Vagina (tissue), 2 donors: ENCODE measurements around the gene STARD3NL.

Source experiments
- POLR2A ChIP-seq, 2 donors: fragments of 450-650 bp; IDR thresholded peaks; one replicate each; pipeline ENCODE4 v1.6.1; 2017; ENCODE audit warnings: antibody characterized with exemption in 2 of 2, mild to moderate bottlenecking in 2 of 2, moderate library complexity in 2 of 2
- TF ChIP-seq, protein P1 (sequence below), 3 experiments: fragments of 450-650 bp in 2 of 3; fragments of 200-600 bp in 1 of 3; sonication (generic) in 1 of 3; IDR thresholded peaks; one replicate each; pipeline ENCODE4 v1.5.1; 2017 to 2019; ENCODE audit warnings: antibody characterized with exemption in 3 of 3, mild to moderate bottlenecking in 2 of 3, moderate library complexity in 2 of 3

DNA sequence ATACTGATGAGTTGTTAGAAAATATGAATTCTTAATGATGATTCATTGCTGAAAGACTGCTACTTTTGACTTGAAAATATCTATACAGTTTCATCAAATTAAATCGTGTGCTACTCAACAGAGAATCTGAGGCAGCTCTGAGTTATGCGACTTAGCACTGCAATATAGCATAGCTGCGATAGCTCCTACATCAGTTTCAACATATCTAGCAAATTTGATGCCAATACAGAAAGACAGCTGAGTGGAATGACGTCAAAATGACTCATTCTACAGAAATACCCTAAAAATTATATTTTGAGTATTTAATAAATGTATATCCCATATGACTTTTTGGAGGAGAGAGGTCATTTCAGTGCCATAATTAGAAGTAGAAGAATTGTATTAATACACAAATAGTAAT lies 96.4 kb downstream of the STARD3NL start:
- TF ChIP-seq, protein P1, sequence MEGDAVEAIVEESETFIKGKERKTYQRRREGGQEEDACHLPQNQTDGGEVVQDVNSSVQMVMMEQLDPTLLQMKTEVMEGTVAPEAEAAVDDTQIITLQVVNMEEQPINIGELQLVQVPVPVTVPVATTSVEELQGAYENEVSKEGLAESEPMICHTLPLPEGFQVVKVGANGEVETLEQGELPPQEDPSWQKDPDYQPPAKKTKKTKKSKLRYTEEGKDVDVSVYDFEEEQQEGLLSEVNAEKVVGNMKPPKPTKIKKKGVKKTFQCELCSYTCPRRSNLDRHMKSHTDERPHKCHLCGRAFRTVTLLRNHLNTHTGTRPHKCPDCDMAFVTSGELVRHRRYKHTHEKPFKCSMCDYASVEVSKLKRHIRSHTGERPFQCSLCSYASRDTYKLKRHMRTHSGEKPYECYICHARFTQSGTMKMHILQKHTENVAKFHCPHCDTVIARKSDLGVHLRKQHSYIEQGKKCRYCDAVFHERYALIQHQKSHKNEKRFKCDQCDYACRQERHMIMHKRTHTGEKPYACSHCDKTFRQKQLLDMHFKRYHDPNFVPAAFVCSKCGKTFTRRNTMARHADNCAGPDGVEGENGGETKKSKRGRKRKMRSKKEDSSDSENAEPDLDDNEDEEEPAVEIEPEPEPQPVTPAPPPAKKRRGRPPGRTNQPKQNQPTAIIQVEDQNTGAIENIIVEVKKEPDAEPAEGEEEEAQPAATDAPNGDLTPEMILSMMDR (IDR thresholded peaks at IDR 0.05) = no peak
- TF ChIP-seq POLR2A (IDR thresholded peaks at IDR 0.05) = no peak
